ENCODE data around the gene FANK1.
"Not testable (repeated sequence)": the region's sequence is repeated elsewhere in the genome, so short reads cannot be mapped to it uniquely, and the experiment has no call there.

Gene FANK1

GRCh38 chr10:125927265-125927664 is 30.9 kb downstream of the FANK1 start:
- not testable (repeated sequence) for DNase-seq (ENCODE audit: low read depth, low spot score)

- DNase-seq (ENCODE audit: low read depth, low spot score) = no peak
Observed at GRCh38 chr10:125928928-125929585, 32.7 kb downstream of the FANK1 start.

DNA sequence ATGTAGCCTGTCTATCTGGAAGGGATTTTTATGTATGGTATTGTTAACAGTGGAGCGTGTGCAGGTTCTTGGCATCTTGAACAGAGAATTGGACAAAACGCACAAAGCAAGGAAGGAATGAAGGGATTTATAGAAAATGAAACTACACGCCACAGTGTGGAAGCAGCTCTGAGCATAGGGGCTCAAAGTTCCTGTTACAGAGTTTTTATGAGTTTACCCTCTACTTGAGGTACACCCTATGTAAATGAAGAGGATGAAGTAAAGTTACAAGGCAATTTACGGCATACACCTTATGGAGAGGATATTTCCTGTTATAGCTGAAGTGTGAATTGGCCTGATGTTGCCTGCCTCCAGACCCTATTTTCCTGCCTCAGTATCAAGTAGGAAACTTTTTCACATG is 33.3 kb downstream of the FANK1 start:
- no peak for DNase-seq (ENCODE audit: low read depth, low spot score)

DNA sequence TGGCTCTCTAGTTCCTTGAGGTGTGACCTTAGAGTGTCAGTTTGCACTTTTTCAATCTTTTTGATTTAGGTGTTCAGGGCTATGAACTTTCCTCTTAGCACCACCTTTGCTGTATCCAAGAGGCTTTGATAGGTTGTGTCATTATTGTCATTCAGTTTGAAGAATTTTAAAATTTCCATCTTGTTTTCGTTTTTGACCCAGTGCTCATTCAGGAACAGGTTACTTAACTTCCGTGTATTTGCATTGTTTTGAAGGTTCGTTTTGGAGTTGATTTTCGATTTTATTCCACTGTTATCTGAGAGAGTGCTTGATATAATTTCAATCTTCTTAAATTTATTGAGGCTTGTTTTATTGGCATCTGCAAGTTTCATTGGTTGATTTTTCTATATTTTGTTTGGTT is 37.3 kb downstream of the FANK1 start:
- no peak for DNase-seq (ENCODE audit: low read depth, low spot score)

DNA sequence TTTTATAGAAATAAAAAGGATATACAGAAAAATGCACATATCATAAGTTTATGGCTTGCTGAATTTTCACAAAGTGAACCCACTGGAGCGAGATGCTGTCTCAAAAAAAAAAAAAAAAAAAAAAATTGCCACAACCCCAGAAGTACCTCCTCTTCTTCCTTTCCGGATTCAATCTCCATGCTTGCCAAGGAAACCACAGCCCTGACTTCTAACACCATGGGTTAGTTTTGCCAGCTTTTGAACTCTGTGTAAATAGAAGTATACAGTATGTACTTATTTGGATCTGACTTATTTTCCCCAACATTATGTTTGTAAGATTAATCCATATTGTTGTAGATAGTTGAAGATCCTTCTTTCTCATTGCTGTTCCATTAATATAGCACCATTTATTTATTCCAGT is 40.0 kb downstream of the FANK1 start:
- no peak for DNase-seq (ENCODE audit: low read depth, low spot score)

GRCh38 chr10:125940515-125940914 is 44.2 kb downstream of the FANK1 start:
- DNase-seq (ENCODE audit: low read depth, low spot score) = no peak

GRCh38 chr10:125951290-125951689 is 54.9 kb downstream of the FANK1 start:
- DNase-seq (ENCODE audit: low read depth, low spot score) = no peak

DNA sequence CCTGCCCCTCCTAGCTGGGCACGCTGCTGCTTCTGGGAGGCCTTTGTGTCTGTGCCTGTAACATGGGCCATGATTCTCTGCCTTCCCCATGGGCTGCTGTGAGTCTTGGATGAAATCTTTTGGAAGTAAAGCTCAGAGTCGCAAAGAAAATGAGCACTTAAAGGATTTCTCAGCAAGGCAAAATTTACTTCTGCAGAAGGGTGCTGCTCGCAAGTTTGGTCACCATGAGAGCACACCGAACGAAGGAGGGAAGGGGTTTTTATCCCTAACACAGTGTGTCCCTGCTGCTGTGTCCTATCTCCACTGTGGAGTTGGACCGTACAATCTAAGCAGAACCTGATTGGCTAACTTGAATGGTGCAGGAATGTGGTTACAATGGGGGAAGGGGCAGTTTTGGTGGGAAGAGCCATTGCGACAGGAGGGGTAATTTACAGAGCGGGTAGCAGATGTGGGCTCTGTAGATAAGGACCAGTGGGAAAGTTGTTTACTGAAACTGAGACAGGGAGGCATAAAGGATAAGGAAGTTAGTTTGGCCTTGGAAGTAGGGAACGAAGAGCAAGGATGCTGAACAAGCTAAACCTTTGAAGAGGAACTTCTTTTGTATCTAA is 57.5 kb downstream of the FANK1 start:
- DNase-seq (ENCODE audit: low read depth, low spot score) = no peak

DNA sequence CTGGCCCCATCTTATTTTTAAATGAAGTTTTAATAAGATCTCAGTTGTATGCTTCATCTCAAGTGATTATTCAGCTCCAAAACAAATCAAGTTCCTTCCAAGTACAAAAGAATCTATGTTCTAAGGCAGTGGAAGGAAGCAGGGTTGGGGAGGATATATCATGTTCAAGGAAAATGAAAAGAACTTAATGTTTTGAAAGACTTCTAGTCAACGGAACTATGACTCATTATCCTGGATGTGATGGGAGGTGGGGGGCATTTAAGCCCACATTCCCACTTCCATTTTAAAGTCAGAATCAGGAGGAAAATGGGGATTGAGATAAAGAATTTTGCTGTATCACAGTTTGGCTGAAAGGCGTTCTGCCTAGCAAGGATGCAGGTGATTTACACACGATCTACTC is 59.4 kb downstream of the FANK1 start:
- DNase-seq (ENCODE audit: low read depth, low spot score) = no peak

- DNase-seq (ENCODE audit: low read depth, low spot score) = no peak
Observed at GRCh38 chr10:125961743-125962142, 65.4 kb downstream of the FANK1 start.

DNA sequence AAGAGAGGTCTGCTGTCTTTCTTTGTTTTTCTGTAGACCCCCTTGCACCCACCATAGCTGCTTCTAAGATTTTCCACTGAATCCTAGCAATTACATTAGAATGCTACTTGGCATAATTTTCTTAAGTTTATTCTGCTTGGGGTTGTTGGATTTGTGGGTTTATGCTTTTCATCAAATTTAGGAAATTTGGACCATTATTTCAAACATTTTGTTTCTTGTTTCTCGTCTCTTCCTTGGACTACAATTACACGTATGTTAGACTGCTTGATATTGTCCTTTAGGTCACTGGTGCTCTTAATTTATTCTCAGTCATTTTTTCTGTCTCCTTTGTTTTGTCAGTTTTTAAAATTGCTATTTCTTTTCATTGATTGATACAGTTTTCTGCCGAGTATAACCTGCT is 65.8 kb downstream of the FANK1 start:
- no peak for DNase-seq (ENCODE audit: low read depth, low spot score)

DNA sequence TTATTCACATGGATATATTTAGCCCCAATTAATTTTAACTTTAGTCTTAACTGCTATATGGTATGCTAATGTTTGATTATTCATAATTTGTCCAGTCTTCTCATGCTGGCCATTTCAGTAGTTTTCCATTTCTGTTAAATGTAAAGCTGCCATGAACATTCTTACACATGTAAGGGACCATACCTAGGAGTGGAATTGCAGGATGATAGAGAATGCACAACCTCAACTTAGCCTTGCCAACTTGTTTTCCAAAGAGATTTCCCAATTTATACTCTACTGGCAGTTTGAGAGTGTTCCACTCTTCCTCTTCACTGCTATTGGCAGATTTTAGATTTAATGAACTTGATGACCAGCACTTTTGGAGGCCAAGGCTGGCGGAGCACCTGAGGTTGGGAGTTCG is 68.2 kb downstream of the FANK1 start:
- no peak for DNase-seq (ENCODE audit: low read depth, low spot score)

DNA sequence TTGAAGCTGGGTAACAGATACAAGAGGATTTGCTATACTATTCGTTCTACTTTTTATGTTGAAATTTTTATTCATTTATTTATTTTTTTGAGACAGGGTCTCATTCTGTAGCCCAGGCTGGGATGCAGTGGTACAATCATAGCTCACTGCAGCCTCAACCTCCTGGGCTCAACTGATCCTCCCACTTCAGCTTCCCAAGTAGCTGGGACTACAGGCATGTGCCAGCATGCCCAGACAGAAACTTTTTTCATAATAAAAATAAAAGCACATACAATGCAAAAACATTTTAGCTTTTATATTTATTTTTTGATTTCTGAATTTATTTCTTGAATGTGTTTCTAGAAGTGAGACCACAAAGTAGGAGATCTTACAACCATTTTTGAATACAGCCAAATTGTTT is 71.2 kb downstream of the FANK1 start:
- DNase-seq (ENCODE audit: low read depth, low spot score) = no peak

DNA sequence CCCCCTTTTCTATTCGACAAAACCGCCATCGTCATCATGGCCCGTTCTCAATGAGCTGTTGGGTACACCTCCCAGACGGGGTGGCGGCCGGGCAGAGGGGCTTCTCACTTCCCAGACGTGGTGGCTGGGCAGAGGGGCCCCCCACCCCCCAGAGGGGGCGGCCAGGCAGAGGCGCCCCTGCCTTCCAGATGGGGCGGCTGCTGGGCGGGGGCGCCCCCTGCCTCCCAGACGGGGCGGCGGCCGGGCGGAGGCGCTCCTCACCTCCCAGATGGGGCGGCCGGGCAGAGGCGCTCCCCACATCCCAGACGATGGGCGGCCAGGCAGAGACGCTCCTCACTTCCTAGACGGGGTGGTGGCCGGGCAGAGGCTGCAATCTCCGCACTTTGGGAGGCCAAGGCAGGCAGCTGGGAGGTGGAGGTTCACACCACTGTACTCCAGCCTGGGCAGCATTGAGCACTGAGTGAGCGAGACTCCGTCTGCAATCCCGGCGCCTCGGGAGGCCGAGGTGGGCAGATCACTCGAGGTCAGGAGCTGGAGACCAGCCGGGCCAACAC is 73.8 kb downstream of the FANK1 start:
- DNase-seq (ENCODE audit: low read depth, low spot score) = not testable (repeated sequence)

DNA sequence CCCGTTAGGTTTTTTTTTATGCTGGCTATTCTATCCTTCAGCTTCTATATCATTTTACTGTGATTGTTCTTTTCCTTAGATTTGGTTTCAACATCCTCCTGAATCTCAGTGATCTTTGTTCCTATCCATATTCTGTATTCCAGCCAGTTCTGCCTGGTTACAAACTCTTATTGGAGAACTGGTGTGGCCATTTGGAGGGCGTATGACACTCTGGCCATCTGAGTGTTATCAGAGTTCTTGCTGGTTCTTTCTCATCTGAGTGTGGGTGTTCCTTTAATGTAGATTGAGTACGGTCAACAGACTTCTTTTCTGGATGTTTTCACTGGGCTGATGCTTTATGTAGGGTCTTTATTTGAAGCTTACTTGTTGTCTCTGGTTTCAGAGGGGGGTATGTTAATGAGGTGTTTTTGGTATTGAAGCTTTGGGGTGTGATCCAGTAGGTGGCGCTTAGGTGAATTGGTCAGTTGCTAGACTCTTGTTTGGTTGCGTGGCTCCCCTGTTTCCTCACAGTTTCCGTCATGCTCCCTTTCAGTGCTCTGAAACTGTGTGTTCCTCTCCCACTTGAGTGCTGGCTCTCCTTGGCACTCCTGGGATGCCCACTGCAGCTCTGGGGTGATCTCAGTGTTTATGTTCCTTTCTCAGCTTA is 80.7 kb downstream of the FANK1 start:
- no peak for DNase-seq (ENCODE audit: low read depth, low spot score)

GRCh38 chr10:125979976-125980375 is 83.6 kb downstream of the FANK1 start:
- no peak for DNase-seq (ENCODE audit: low read depth, low spot score)

GRCh38 chr10:125980521-125981035 is 84.2 kb downstream of the FANK1 start:
- DNase-seq (ENCODE audit: low read depth, low spot score) = no peak

DNA sequence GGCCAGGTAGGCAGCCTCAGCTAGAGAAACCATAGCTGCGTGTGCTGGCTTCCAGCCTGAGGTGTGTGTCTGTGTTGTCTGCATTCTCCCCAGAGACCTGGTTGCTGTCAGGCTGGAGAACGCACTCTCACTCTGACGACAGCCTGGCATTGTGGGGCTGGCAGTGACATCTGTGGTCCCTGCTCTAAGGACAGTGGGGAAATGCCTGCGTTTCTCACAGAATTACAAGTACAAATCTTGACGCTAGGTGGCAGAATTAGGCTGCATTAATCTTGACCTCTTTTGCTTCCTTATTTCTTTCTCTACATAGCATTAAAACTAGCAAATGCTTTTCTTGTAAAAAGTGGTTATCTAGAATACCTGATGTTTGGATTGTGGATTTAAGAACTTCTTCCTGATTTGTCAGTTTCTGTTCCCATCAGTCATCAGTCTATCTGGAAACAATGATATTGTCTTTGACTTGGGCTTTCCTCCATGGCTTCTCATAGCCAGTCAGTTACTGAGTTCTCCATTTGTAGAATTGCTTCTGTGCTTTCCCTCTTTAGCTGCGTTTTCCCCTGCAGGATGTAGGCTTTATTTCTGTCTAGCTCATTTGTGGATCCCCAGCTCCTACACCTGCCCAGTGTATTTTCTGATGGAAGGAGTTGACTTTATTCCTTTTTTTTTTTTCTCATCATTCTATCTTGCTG is 86.0 kb downstream of the FANK1 start:
- DNase-seq (ENCODE audit: low read depth, low spot score) = peak; percentile 30

DNA sequence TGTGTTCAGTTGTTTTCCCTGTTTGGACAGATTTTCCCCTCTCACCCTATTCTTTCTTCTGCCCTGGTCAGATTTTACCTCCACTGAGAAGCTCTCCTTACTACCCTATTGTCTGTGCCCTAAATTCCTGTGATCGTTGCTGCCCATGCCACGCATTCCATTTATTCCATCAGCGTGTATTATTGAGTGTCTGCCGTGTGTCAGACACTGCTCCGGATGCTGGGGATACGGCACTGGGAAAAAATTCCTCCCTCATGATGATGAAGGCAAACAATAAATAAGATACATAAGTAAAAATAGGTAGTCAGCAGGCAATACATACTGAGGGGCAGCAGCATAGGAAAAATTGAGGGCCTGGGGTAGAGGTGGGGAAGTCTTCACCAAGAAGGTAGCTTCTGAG is 86.8 kb downstream of the FANK1 start:
- no peak for DNase-seq (ENCODE audit: low read depth, low spot score)

DNA sequence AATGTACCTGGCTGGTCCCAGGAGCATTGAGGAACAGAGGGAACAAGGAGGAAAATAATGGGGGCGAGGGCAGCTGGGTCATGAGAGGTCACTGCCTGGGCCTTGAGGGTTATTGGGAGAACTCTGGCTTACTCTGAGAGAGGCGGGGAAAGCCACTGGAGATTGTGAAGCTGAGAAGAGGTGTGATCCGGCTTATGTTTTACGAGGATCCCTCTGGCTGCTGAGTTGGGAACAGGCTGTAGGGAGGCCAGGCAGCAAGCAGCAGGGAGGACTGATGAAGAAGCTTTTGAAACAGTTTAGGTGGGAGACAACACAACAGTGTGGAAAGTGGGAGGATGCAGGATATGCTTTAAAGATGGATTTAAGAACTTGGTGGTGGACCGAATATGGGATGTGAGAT is 87.3 kb downstream of the FANK1 start:
- DNase-seq (ENCODE audit: low read depth, low spot score) = no peak

DNA sequence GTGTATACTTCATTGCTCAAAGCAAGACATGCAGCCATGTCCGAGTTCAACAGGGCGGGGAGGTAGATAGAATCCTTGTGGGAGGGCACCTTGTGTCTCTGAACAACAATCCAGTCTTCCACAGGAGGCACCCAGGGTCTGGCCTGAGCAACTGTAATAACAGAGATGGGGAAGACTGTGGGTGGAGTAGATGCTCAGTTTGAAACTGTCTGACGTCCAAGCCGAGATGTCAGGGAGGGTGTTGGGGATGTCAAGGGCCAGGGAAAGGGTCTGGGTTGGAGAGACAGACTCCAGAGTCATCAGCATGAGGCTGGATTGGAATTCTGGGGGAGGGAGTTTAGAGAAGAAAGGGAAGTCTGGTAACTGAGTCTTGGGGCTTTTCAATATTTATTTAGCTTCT is 88.0 kb downstream of the FANK1 start:
- DNase-seq (ENCODE audit: low read depth, low spot score) = no peak

GRCh38 chr10:125984865-125985495 is 88.6 kb downstream of the FANK1 start:
- no peak for DNase-seq (ENCODE audit: low read depth, low spot score)

Measured in iPS DF 19.7 (cell line).